Measurements from ENCODE around the gene C4BPA. TPM values are rescaled to one million over a fixed set of nuclear protein-coding genes. Genes with fewer than 3 reads are reported as not detected.

The C4BPA gene
- total RNA-seq, 1 experiment from 2014 or later, result not detected

DNA sequence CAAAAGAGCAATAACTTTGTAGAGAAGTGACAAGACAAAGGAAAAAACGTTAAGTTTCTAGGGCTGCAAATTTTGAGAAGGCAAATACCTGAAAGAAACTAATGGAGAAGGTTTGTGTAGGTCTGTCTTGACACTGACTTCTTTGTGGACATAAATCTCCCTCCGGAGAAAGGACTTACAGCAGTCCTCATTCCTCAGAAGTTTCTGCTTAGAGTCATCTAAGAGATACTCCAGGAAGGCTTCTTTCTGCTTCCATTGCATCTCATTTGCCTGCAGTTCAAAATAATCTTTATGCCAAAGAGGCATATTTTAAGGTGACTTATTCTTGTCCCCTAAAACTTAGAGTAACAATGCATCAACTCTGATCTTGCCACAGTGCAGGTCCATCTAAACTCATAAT, 19.8 kb upstream of the C4BPA start:
- Histone ChIP-seq H3K23me2 (ENCODE audit: insufficient read length, low read depth, low read length, poor library complexity, severe bottlenecking) (no peaks in the 10 kb centered on the region), H3K4me2 (ENCODE audit: insufficient read depth, insufficient read length, low read length) (no peak overlapping the region), H3K27me3 (ENCODE audit: insufficient read depth, low read length) (no peaks in the 10 kb centered on the region), H4K91ac (ENCODE audit: insufficient read length, low read depth, low read length) (no peak overlapping the region), H3K14ac (ENCODE audit: insufficient read depth, low read length) (no peak overlapping the region), H2BK20ac (ENCODE audit: low read depth, low read length, poor library complexity, severe bottlenecking) (no peak overlapping the region), H2BK15ac (ENCODE audit: low read depth, low read length) (no peak overlapping the region), H3K27ac (ENCODE audit: insufficient read length, low read depth, low read length) (no peak overlapping the region), H3K79me2 (ENCODE audit: insufficient read depth, low read length) (no peaks in the 10 kb centered on the region), H3K4me1 (ENCODE audit: insufficient read depth, low read length) (no peaks in the 10 kb centered on the region; the same call in 1 of the 2 replicates), H4K5ac (ENCODE audit: insufficient read length, low read depth, low read length) (no peak overlapping the region), H3K4ac (ENCODE audit: low read depth, low read length) (no peak overlapping the region), H3K9me3 (ENCODE audit: control insufficient read depth, low read depth, low read length) (no peaks in the 10 kb centered on the region), H2BK120ac (ENCODE audit: low read depth, low read length, poor library complexity, severe bottlenecking) (no peak overlapping the region), H4K8ac (replicated peaks; ENCODE audit: insufficient read length, low read depth, low read length) (no peak overlapping the region), H2AK5ac (ENCODE audit: insufficient read length, low read length) (no peak overlapping the region), H3K18ac (ENCODE audit: insufficient read length, low read depth, low read length) (no peak overlapping the region), H3K9ac (ENCODE audit: extremely low read depth, insufficient read length, low read length) (no peak overlapping the region), H4K20me1 (ENCODE audit: control insufficient read depth, insufficient read depth, insufficient read length) (no peaks in the 10 kb centered on the region), H2AFZ (ENCODE audit: low read length) (no peak overlapping the region), H3K79me1 (ENCODE audit: insufficient read depth, low read depth, low read length, poor library complexity, severe bottlenecking) (no peaks in the 10 kb centered on the region), H3K56ac (ENCODE audit: insufficient read length, low read depth, low read length) (no peak overlapping the region), H2BK5ac (ENCODE audit: insufficient read length, low read length) (no peak overlapping the region), H3K23ac (ENCODE audit: insufficient read length, low read depth, low read length) (no peak overlapping the region), H2BK12ac (ENCODE audit: insufficient read length, low read depth, low read length) (no peak overlapping the region), H3T11ph (ENCODE audit: low read length) (no peak overlapping the region)
- Mint-ChIP-seq H3K27ac (no peak overlapping the region), H3K4me1 (peaks cover 12 to 17% of the 10 kb centered on the region in 2 experiments), H3K9me3 (no peaks in the 10 kb centered on the region), H3K27me3 (ENCODE audit: low read depth) (no peaks in the 10 kb centered on the region; the same call in 1 of the 2 replicates), H3K4me3 (no peak overlapping the region), H3K36me3 (ENCODE audit: insufficient read depth in 1 of 3, low read depth in 3 of 3) (no peaks in the 10 kb centered on the region)
- TF ChIP-seq, protein P1, sequence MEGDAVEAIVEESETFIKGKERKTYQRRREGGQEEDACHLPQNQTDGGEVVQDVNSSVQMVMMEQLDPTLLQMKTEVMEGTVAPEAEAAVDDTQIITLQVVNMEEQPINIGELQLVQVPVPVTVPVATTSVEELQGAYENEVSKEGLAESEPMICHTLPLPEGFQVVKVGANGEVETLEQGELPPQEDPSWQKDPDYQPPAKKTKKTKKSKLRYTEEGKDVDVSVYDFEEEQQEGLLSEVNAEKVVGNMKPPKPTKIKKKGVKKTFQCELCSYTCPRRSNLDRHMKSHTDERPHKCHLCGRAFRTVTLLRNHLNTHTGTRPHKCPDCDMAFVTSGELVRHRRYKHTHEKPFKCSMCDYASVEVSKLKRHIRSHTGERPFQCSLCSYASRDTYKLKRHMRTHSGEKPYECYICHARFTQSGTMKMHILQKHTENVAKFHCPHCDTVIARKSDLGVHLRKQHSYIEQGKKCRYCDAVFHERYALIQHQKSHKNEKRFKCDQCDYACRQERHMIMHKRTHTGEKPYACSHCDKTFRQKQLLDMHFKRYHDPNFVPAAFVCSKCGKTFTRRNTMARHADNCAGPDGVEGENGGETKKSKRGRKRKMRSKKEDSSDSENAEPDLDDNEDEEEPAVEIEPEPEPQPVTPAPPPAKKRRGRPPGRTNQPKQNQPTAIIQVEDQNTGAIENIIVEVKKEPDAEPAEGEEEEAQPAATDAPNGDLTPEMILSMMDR (conservative IDR thresholded peaks at IDR 0.05), result no peak
- DNase-seq, result no peak
- no CpG with 5 or more reads among the region's 2 CpGs for WGBS (ENCODE audit: extremely low coverage, insufficient read length, low lambda C conversion rate)

Measured in H9 (cell line).